Choroid plexus epithelial cell (primary cell): Measurements from ENCODE around the gene BOK.
A peak's percentile ranks its signal among the peaks of the same experiment; 100 is the strongest.

Experiments used
- DNase-seq: peaks from one replicate; pipeline ENCODE4 v3.0.0-alpha.2; 2010; ENCODE audit warnings: low read depth
- H3K4me3 ChIP-seq: 2 replicates; pipeline ENCODE4 v1.5.1; 2011; ENCODE audit warnings: low read depth, mild to moderate bottlenecking, control low read depth, low read length, moderate library complexity
- CTCF ChIP-seq: conservative IDR thresholded peaks from 2 replicates; pipeline ENCODE4 v1.5.1; 2011; ENCODE audit warnings: low read depth, mild to moderate bottlenecking, control low read depth, inconsistent platforms, low read length, moderate library complexity

The BOK gene

GRCh38 chr2:241546771-241547498 is 11.6 kb upstream of the BOK start:
- peak; percentile 88 for DNase-seq
- H3K4me3 ChIP-seq, result peak overlapping the region; percentile 1
- no peak for TF ChIP-seq CTCF

GRCh38 chr2:241547781-241548450 is 10.6 kb upstream of the BOK start:
- no peak for TF ChIP-seq CTCF
- DNase-seq, result no peak
- no peak overlapping the region for H3K4me3 ChIP-seq

GRCh38 chr2:241548451-241548835 is 10.1 kb upstream of the BOK start:
- no peak overlapping the region for H3K4me3 ChIP-seq
- TF ChIP-seq CTCF, result no peak
- DNase-seq, result no peak

GRCh38 chr2:241550616-241551580 is 7.6 kb upstream of the BOK start:
- DNase-seq, result no peak
- TF ChIP-seq CTCF, result no peak
- H3K4me3 ChIP-seq, result no peak overlapping the region

GRCh38 chr2:241551599-241551997 is 6.9 kb upstream of the BOK start:
- no peak for TF ChIP-seq CTCF
- no peak for DNase-seq

GRCh38 chr2:241551998-241552737 is 6.4 kb upstream of the BOK start:
- no peak for TF ChIP-seq CTCF
- DNase-seq, result no peak
- no peak overlapping the region for H3K4me3 ChIP-seq

More at GRCh38 chr2:241551599-241551997, 6.9 kb upstream of the BOK start:
- H3K4me3 ChIP-seq, result no peak overlapping the region
